Measurements from ENCODE around the gene C1orf146. TPM values are rescaled to one million over a fixed set of nuclear protein-coding genes. Genes with fewer than 3 reads are reported as not detected.

The C1orf146 gene
- not detected for total RNA-seq

GRCh38 chr1:92217721-92218120, at the start of gene C1orf146:
C1orf146 (plus strand) TSS chr1:92217915; CDS start chr1:92231421, 13,506 bp downstream.
- Histone ChIP-seq H3K9me3 (no peaks in the 10 kb centered on the region), H3K4me1 (no peaks in the 10 kb centered on the region), H3K36me3 (no peaks in the 10 kb centered on the region), H3K4me3 (no peak within 1 kb of the TSS), H3K27me3 (no peaks in the 10 kb centered on the region), H3K27ac (no peak within 1 kb of the TSS)
- in situ Hi-C loops (cut with MboI; ENCODE audit: low sequenced_read_pairs in 4 of 4) (no loop called here), intact Hi-C loops (cut with DNase I; ENCODE audit: low total_unique reads) (no loop called here)
- TF ChIP-seq CTCF (IDR thresholded peaks at IDR 0.05 in 4 of 5, conservative IDR thresholded peaks at IDR 0.05 in 1 of 5) (no peak), POLR2A (IDR thresholded peaks at IDR 0.05) (no peak)
- ATAC-seq (no peak), DNase-seq (no peak)

- Histone ChIP-seq H3K27me3 (no peaks in the 10 kb centered on the region), H3K4me3 (no peak overlapping the region), H3K9me3 (no peaks in the 10 kb centered on the region), H3K36me3 (peaks cover 0 to 8% of the 10 kb centered on the region in 2 donors), H3K4me1 (no peaks in the 10 kb centered on the region), H3K27ac (no peak overlapping the region)
- ATAC-seq (no peak), DNase-seq (no peak)
- no peak for TF ChIP-seq CTCF (IDR thresholded peaks at IDR 0.05 in 4 of 5, conservative IDR thresholded peaks at IDR 0.05 in 1 of 5)
- no peak for TF ChIP-seq POLR2A (IDR thresholded peaks at IDR 0.05)
- intact Hi-C loops (cut with DNase I; ENCODE audit: low total_unique reads), result no loop called here
- in situ Hi-C loops (cut with MboI; ENCODE audit: low sequenced_read_pairs in 4 of 4), result no loop called here
These were observed 49.1 kb upstream of the C1orf146 start for GRCh38 chr1:92168657-92169056.

- H3K27me3 ChIP-seq, result no peaks in the 10 kb centered on the region
- intact Hi-C loops (cut with DNase I; ENCODE audit: low total_unique reads) (no loop called here), in situ Hi-C loops (cut with MboI; ENCODE audit: low sequenced_read_pairs in 4 of 4) (no loop called here)
- no peaks in the 10 kb centered on the region for H3K4me1 ChIP-seq
- H3K27ac ChIP-seq, result no peak overlapping the region
- H3K4me3 ChIP-seq, result no peak overlapping the region
- H3K36me3 ChIP-seq, result peaks cover 0 to 8% of the 10 kb centered on the region in 2 donors
- ATAC-seq, result no peak
- H3K9me3 ChIP-seq, result no peaks in the 10 kb centered on the region
- TF ChIP-seq POLR2A (IDR thresholded peaks at IDR 0.05), result no peak
- no peak for TF ChIP-seq CTCF (IDR thresholded peaks at IDR 0.05 in 4 of 5, conservative IDR thresholded peaks at IDR 0.05 in 1 of 5)
- DNase-seq, result no peak
These were observed 48.3 kb upstream of the C1orf146 start for GRCh38 chr1:92169214-92170005.

- TF ChIP-seq CTCF (IDR thresholded peaks at IDR 0.05 in 4 of 5, conservative IDR thresholded peaks at IDR 0.05 in 1 of 5) (no peak), POLR2A (IDR thresholded peaks at IDR 0.05) (no peak)
- H3K4me1 ChIP-seq, result no peaks in the 10 kb centered on the region
- peaks cover 0 to 10% of the 10 kb centered on the region in 2 donors for H3K36me3 ChIP-seq
- H3K27ac ChIP-seq, result no peak overlapping the region
- in situ Hi-C loops (cut with MboI; ENCODE audit: low sequenced_read_pairs in 4 of 4) (no loop called here), intact Hi-C loops (cut with DNase I; ENCODE audit: low total_unique reads) (no loop called here)
- H3K9me3 ChIP-seq, result no peaks in the 10 kb centered on the region
- no peak for ATAC-seq
- no peak overlapping the region for H3K4me3 ChIP-seq
- no peak for DNase-seq
- H3K27me3 ChIP-seq, result no peaks in the 10 kb centered on the region
These were observed 33.1 kb upstream of the C1orf146 start for GRCh38 chr1:92184632-92185031.
